Astrocyte (in vitro differentiated cells and primary cell): ENCODE results near the gene KIAA0232. TPM values are rescaled to one million over a fixed set of nuclear protein-coding genes. Genes with fewer than 3 reads are reported as not detected.

Experiments used
- DNase-seq: peaks from one replicate; pipeline ENCODE4 v3.0.0-alpha.2; 2010; ENCODE audit warnings: low read depth
- FAIRE-seq: peaks from 2 replicates; lab custom pipeline; 2011; peaks lifted over from hg19 to GRCh38; lab: Jason Lieb, UNC
- H2AFZ ChIP-seq: 2 replicates; pipeline ENCODE4 v1.6.0; 2012; ENCODE audit warnings: low read depth, low read length, inconsistent platforms
- H3K27ac ChIP-seq: 2 replicates; pipeline ENCODE4 v1.5.1; 2011; ENCODE audit warnings: low read depth, low read length, inconsistent platforms
- H3K27me3 ChIP-seq: 2 replicates; pipeline ENCODE4 v1.6.0; 2011; ENCODE audit warnings: low read length, inconsistent platforms; ENCODE audit not compliant: insufficient read depth
- H3K36me3 ChIP-seq: 2 replicates; pipeline ENCODE4 v1.5.1; 2011; ENCODE audit warnings: low read length, inconsistent platforms; ENCODE audit not compliant: insufficient read depth
- H3K4me1 ChIP-seq: 2 replicates; pipeline ENCODE4 v1.5.1; 2011; ENCODE audit warnings: low read length, inconsistent platforms; ENCODE audit not compliant: insufficient read depth
- H3K4me2 ChIP-seq: 2 replicates; pipeline ENCODE4 v1.6.0; 2012; ENCODE audit warnings: low read length, inconsistent platforms
- H3K4me3 ChIP-seq: 2 replicates; pipeline ENCODE4 v1.5.1; 2011; ENCODE audit warnings: low read depth, mild to moderate bottlenecking, low read length, inconsistent platforms; ENCODE audit not compliant: insufficient read depth
- H3K79me2 ChIP-seq: 2 replicates; pipeline ENCODE4 v1.6.0; 2012; ENCODE audit warnings: mild to moderate bottlenecking, low read length, inconsistent platforms; ENCODE audit not compliant: insufficient read depth
- H3K9ac ChIP-seq: 2 replicates; pipeline ENCODE4 v1.6.0; 2012; ENCODE audit warnings: mild to moderate bottlenecking, low read length, inconsistent platforms
- H3K9me3 ChIP-seq: 2 replicates; pipeline ENCODE4 v1.5.1; 2012; ENCODE audit warnings: low read depth, mild to moderate bottlenecking, low read length, inconsistent platforms; ENCODE audit not compliant: insufficient read depth
- H4K20me1 ChIP-seq: 2 replicates; pipeline ENCODE4 v1.6.0; 2012; ENCODE audit warnings: low read length, inconsistent platforms; ENCODE audit not compliant: insufficient read depth
- H3K27ac Mint-ChIP-seq: one replicate; pipeline ENCODE4 v1.8.0; 2021; ENCODE audit warnings: mild to moderate bottlenecking, mixed read lengths; ENCODE audit not compliant: unreplicated experiment
- H3K27me3 Mint-ChIP-seq: one replicate; pipeline ENCODE4 v1.8.0; 2021; ENCODE audit warnings: low read depth, mixed read lengths; ENCODE audit not compliant: unreplicated experiment
- H3K36me3 Mint-ChIP-seq: one replicate; pipeline ENCODE4 v1.8.0; 2021; ENCODE audit warnings: low read depth, mixed read lengths; ENCODE audit not compliant: unreplicated experiment
- H3K4me1 Mint-ChIP-seq: one replicate; pipeline ENCODE4 v1.8.0; 2021; ENCODE audit warnings: low read depth, mixed read lengths; ENCODE audit not compliant: unreplicated experiment
- H3K4me3 Mint-ChIP-seq: one replicate; pipeline ENCODE4 v1.8.0; 2021; ENCODE audit warnings: mild to moderate bottlenecking, moderate library complexity, mixed read lengths; ENCODE audit not compliant: unreplicated experiment
- H3K9me3 Mint-ChIP-seq: one replicate; pipeline ENCODE4 v1.8.0; 2021; ENCODE audit warnings: mild to moderate bottlenecking, mixed read lengths; ENCODE audit not compliant: unreplicated experiment
- EZH2 ChIP-seq: IDR thresholded peaks from 2 replicates; pipeline ENCODE4 v1.6.1; 2012; ENCODE audit warnings: mild to moderate bottlenecking, low read length, inconsistent platforms; ENCODE audit not compliant: insufficient read depth
- total RNA-seq: library from RNA; stranded (reverse); gene quantifications from 2 replicates; pipeline ENCODE4 v1.2.1, GENCODE V29; 2021
- TF ChIP-seq, protein P1 (sequence below): IDR thresholded peaks from 2 replicates; pipeline ENCODE4 v1.5.1; 2011; ENCODE audit warnings: low read depth, mild to moderate bottlenecking, inconsistent platforms, low read length, moderate library complexity; ENCODE audit not compliant: insufficient read depth

KIAA0232 gene
- total RNA-seq, 1 donor from 2014 or later, result 27.6 TPM

DNA sequence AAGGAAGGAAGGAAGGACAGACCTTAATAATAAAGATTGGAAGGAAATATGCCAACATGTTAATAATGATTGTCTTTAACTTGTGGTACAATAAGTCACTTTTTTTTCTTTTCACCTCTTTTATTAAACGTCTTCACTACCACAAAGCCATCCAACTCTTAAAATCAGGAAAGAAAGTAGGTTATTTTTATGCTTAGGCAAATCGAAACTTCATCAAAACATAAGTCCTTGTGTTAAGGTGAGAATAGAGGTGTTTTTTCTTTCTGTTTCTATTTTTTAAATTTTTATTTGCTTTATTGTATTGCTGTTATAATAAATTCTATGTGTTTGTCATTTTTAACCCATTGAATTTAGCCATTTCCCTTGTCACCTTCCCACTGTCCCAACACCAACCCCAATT is 40.0 kb upstream of the KIAA0232 start:
- FAIRE-seq (no peak), DNase-seq (no peak)
- H3K9me3 ChIP-seq, result no peaks in the 10 kb centered on the region
- no peak overlapping the region for H3K4me3 ChIP-seq
- H3K27ac Mint-ChIP-seq, result no peak overlapping the region
- H3K36me3 Mint-ChIP-seq, result no peaks in the 10 kb centered on the region
- H3K4me2 ChIP-seq, result no peak overlapping the region
- H3K27me3 ChIP-seq, result no peaks in the 10 kb centered on the region
- H2AFZ ChIP-seq, result no peak overlapping the region
- H3K9ac ChIP-seq, result no peak overlapping the region
- H3K4me1 ChIP-seq, result peaks cover 6% of the 10 kb centered on the region
- no peaks in the 10 kb centered on the region for H3K79me2 ChIP-seq
- no peak overlapping the region for H3K4me3 Mint-ChIP-seq
- H4K20me1 ChIP-seq, result no peaks in the 10 kb centered on the region
- no peak overlapping the region for H3K27ac ChIP-seq
- TF ChIP-seq, protein P1, sequence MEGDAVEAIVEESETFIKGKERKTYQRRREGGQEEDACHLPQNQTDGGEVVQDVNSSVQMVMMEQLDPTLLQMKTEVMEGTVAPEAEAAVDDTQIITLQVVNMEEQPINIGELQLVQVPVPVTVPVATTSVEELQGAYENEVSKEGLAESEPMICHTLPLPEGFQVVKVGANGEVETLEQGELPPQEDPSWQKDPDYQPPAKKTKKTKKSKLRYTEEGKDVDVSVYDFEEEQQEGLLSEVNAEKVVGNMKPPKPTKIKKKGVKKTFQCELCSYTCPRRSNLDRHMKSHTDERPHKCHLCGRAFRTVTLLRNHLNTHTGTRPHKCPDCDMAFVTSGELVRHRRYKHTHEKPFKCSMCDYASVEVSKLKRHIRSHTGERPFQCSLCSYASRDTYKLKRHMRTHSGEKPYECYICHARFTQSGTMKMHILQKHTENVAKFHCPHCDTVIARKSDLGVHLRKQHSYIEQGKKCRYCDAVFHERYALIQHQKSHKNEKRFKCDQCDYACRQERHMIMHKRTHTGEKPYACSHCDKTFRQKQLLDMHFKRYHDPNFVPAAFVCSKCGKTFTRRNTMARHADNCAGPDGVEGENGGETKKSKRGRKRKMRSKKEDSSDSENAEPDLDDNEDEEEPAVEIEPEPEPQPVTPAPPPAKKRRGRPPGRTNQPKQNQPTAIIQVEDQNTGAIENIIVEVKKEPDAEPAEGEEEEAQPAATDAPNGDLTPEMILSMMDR, result no peak
- no peak for TF ChIP-seq EZH2
- no peaks in the 10 kb centered on the region for H3K9me3 Mint-ChIP-seq
- no peaks in the 10 kb centered on the region for H3K4me1 Mint-ChIP-seq
- H3K27me3 Mint-ChIP-seq, result no peaks in the 10 kb centered on the region
- H3K36me3 ChIP-seq, result no peaks in the 10 kb centered on the region

DNA sequence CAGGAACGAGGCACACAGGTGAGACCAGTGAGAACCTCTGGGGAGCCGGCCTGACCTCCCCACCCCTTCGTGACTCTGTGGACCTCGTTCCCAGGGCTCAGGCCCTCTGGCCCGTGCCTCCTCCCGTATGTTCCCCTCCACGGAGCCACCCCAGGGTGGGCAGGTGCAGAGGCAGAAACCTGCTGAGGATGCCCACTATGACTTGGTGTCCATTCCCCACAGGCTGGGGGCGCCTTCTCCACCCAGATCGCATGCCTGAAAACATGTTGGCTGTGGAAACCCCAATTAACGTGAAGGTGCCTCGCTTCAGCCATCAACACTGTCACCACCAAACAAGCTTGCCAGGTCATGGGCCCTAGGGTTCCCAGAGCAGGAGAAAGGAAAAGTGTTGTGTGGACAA is 39.5 kb upstream of the KIAA0232 start:
- no peak overlapping the region for H3K27ac Mint-ChIP-seq
- Histone ChIP-seq H3K9ac (no peak overlapping the region), H3K4me1 (peaks cover 6% of the 10 kb centered on the region), H3K27ac (no peak overlapping the region), H3K4me2 (no peak overlapping the region), H3K27me3 (no peaks in the 10 kb centered on the region), H3K79me2 (no peaks in the 10 kb centered on the region), H3K36me3 (no peaks in the 10 kb centered on the region), H3K4me3 (no peak overlapping the region), H4K20me1 (no peaks in the 10 kb centered on the region), H2AFZ (no peak overlapping the region), H3K9me3 (no peaks in the 10 kb centered on the region)
- no peaks in the 10 kb centered on the region for H3K9me3 Mint-ChIP-seq
- H3K36me3 Mint-ChIP-seq, result no peaks in the 10 kb centered on the region
- no peak overlapping the region for H3K4me3 Mint-ChIP-seq
- FAIRE-seq, result no peak
- DNase-seq, result no peak
- no peaks in the 10 kb centered on the region for H3K4me1 Mint-ChIP-seq
- no peak for TF ChIP-seq EZH2
- TF ChIP-seq, protein P1, result no peak
- H3K27me3 Mint-ChIP-seq, result no peaks in the 10 kb centered on the region

DNA sequence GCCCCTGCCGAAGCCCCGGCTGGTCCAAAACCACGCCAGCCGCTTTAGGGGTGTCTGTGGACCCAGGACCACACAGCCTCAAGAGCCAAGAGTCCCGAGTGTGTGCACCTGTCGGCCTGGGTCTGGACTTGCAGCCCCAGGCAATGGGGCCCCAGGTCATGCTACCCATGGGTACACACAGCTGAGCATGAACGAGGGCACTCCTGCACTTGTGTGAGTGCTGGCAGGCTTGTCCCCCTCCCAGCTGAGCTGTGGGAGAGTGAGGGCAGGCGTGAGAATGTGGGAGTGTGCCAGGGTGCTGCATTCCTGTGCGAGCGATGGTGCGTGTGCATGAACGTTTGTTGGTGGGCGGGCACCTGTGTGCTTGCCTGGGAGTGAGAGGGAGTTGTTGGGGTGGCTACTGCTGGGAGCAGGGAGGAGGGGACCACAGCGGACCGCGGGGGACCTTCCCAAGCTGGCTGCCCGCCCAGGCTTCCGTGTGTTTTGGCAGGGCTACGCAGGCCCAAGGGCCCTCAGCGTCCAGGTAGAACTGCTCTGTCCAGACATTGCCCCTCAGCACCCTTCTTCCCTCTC is 35.7 kb upstream of the KIAA0232 start:
- peak overlapping the region; percentile 34 for H2AFZ ChIP-seq
- no peak overlapping the region for H3K4me3 ChIP-seq
- H3K4me1 ChIP-seq, result peaks cover 14% of the 10 kb centered on the region
- TF ChIP-seq EZH2, result no peak
- H3K36me3 ChIP-seq, result no peaks in the 10 kb centered on the region
- H4K20me1 ChIP-seq, result no peaks in the 10 kb centered on the region
- DNase-seq, result peak; percentile 33
- Mint-ChIP-seq H3K27me3 (no peaks in the 10 kb centered on the region), H3K27ac (no peak overlapping the region), H3K36me3 (no peaks in the 10 kb centered on the region), H3K9me3 (no peaks in the 10 kb centered on the region), H3K4me1 (no peaks in the 10 kb centered on the region), H3K4me3 (no peak overlapping the region)
- H3K27ac ChIP-seq, result no peak overlapping the region
- no peak overlapping the region for H3K4me2 ChIP-seq
- H3K9me3 ChIP-seq, result no peaks in the 10 kb centered on the region
- H3K27me3 ChIP-seq, result no peaks in the 10 kb centered on the region
- H3K9ac ChIP-seq, result no peak overlapping the region
- H3K79me2 ChIP-seq, result no peaks in the 10 kb centered on the region
- no peak for FAIRE-seq
